Upper lobe of left lung (tissue), 4 donors: Measurements from ENCODE around the gene GH2.

Source experiments
- CTCF ChIP-seq, 6 experiments: fragments of 450-650 bp in 4 of 6; fragments of 200-600 bp in 2 of 6; sonication (generic) in 2 of 6; IDR thresholded peaks; one replicate each; pipeline ENCODE4 v1.5.1; 2016 to 2019; ENCODE audit warnings: antibody characterized with exemption in 6 of 6
- EP300 ChIP-seq, 4 donors: sonication (generic); formaldehyde crosslinking; IDR thresholded peaks; one replicate each; pipeline ENCODE4 v1.5.1; 2017; ENCODE audit warnings: antibody characterized with exemption in 4 of 4, control low read depth in 2 of 4

GRCh38 chr17:63830904-63831491 lies 50.7 kb downstream of the GH2 start:
- TF ChIP-seq CTCF (IDR thresholded peaks at IDR 0.05) (no peak), EP300 (IDR thresholded peaks at IDR 0.05) (no peak)
